CD4-positive, CD25-positive, alpha-beta regulatory T cell (primary cell): ENCODE results near the gene SENP7. TPM values are rescaled to one million over a fixed set of nuclear protein-coding genes. Genes with fewer than 3 reads are reported as not detected.

ENCODE experiments used
- ATAC-seq, 2 donors: fragments of 150-1000 bp; cut with Tn5 transposase; one replicate each; pipeline ENCODE4 v1.10.0; 2021; ENCODE audit warnings: low read depth in 2 of 2, moderate number of reproducible peaks in 2 of 2, moderate library complexity in 1 of 2
- DNase-seq, 3 donors: peaks; one replicate each; pipeline versions ENCODE4 v3.0.0 to v3.0.0-alpha.2; 2012 to 2022; ENCODE audit warnings: mixed read lengths in 1 of 3
- H3K27ac ChIP-seq: one replicate; pipeline ENCODE4 v1.7.0; 2013; ENCODE audit warnings: mild to moderate bottlenecking, low read length; ENCODE audit not compliant: insufficient read depth, poor library complexity, severe bottlenecking
- H3K27me3 ChIP-seq: one replicate; pipeline ENCODE4 v1.7.0; 2013; ENCODE audit warnings: low read length; ENCODE audit not compliant: control insufficient read depth, insufficient read depth
- H3K36me3 ChIP-seq: one replicate; pipeline ENCODE4 v1.7.0; 2013; ENCODE audit warnings: mild to moderate bottlenecking, low read length, moderate library complexity; ENCODE audit not compliant: control insufficient read depth, insufficient read depth
- H3K4me1 ChIP-seq: 2 replicates; pipeline ENCODE4 v1.7.0; 2013; ENCODE audit warnings: mild to moderate bottlenecking, low read length; ENCODE audit not compliant: insufficient read depth, control insufficient read depth, poor library complexity, severe bottlenecking
- H3K4me3 ChIP-seq: one replicate; pipeline ENCODE4 v1.7.0; 2013; ENCODE audit warnings: low read depth, mild to moderate bottlenecking, low read length, moderate library complexity
- H3K9me3 ChIP-seq, 2 experiments: 1 replicate in 1 of 2; 2 replicates in 1 of 2; pipeline ENCODE4 v1.7.0; 2013; ENCODE audit warnings: low read length in 2 of 2, mild to moderate bottlenecking in 1 of 2, moderate library complexity in 1 of 2; ENCODE audit not compliant: control insufficient read depth in 2 of 2
- H3K27ac Mint-ChIP-seq, 3 donors: one replicate each; pipeline ENCODE4 v1.8.0; 2020 to 2022; ENCODE audit warnings: mild to moderate bottlenecking in 3 of 3, mixed read lengths in 3 of 3, moderate library complexity in 2 of 3
- H3K27me3 Mint-ChIP-seq: one replicate; pipeline ENCODE4 v1.8.0; 2022; ENCODE audit warnings: mild to moderate bottlenecking, mixed read lengths
- H3K36me3 Mint-ChIP-seq: one replicate; pipeline ENCODE4 v1.8.0; 2020; ENCODE audit warnings: mixed read lengths
- H3K4me1 Mint-ChIP-seq, 4 donors: one replicate each; pipeline ENCODE4 v1.8.0; 2020 to 2022; ENCODE audit warnings: mixed read lengths in 4 of 4, mild to moderate bottlenecking in 1 of 4
- H3K4me3 Mint-ChIP-seq, 4 donors: one replicate each; pipeline ENCODE4 v1.8.0; 2020 to 2022; ENCODE audit warnings: mild to moderate bottlenecking in 4 of 4, mixed read lengths in 4 of 4, moderate library complexity in 3 of 4
- H3K9me3 Mint-ChIP-seq, 7 donors: one replicate each; pipeline ENCODE4 v1.8.0; 2020 to 2022; ENCODE audit warnings: mixed read lengths in 7 of 7, mild to moderate bottlenecking in 3 of 7, moderate library complexity in 2 of 7
- polyA plus RNA-seq, 4 donors: library from polyadenylated mRNA; unstranded; fragments of 300-500 nt; fragmentation: Illumina TruSeq; gene quantifications; one replicate each; pipeline ENCODE4 v1.2.3, GENCODE V29; 2021
- total RNA-seq: library from RNA; stranded (reverse); gene quantifications from one replicate; pipeline ENCODE4 v1.2.3, GENCODE V29; 2022

Gene SENP7
- total and polyA plus RNA-seq, 5 donors from 2014 or later, result 7.8 to 49.9 (median 9.8) TPM

DNA sequence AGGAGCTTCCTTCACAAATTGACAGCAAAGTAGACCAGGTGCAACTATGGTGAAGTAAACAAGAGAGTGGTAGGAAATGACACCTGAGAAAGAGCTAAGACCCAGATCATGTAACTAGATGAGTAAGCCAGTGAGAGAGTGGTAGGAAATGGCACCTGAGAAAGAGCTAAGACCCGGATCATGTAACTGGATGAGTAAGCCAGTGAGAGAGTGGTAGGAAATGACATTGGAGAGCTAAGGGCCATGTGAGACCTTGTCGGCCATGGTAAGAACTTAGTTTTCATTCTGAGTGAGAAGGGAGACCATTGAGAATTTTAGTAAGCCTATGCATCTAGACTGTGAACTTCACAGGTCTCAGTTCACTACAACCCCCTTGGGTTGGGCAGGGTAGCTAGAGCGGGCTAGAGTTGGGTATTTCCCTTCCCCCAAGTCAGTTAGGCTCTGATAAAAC is 5.4 kb upstream of the SENP7 start:
- Mint-ChIP-seq H3K4me1 (peaks cover 27 to 64% (median 37%) of the 10 kb centered on the region in 4 donors), H3K36me3 (no peaks in the 10 kb centered on the region), H3K27ac (peak overlapping the region; percentile 93 to 99 (median 96)), H3K27me3 (peaks cover under 1% of the 10 kb centered on the region), H3K4me3 (peak overlapping the region; percentile 0 to 79 (median 52)), H3K9me3 (peaks cover 0 to 5% (median 0%) of the 10 kb centered on the region in 7 donors)
- H3K27ac ChIP-seq, result peak overlapping the region; percentile 87
- no peaks in the 10 kb centered on the region for H3K36me3 ChIP-seq
- no peaks in the 10 kb centered on the region for H3K27me3 ChIP-seq
- ATAC-seq (peak; percentile 97 to 98), DNase-seq (peak; percentile 29 to 92 (median 82))
- peak overlapping the region; percentile 57 for H3K4me3 ChIP-seq
- no peaks in the 10 kb centered on the region for H3K9me3 ChIP-seq
- H3K4me1 ChIP-seq, result peaks cover 55% of the 10 kb centered on the region

DNA sequence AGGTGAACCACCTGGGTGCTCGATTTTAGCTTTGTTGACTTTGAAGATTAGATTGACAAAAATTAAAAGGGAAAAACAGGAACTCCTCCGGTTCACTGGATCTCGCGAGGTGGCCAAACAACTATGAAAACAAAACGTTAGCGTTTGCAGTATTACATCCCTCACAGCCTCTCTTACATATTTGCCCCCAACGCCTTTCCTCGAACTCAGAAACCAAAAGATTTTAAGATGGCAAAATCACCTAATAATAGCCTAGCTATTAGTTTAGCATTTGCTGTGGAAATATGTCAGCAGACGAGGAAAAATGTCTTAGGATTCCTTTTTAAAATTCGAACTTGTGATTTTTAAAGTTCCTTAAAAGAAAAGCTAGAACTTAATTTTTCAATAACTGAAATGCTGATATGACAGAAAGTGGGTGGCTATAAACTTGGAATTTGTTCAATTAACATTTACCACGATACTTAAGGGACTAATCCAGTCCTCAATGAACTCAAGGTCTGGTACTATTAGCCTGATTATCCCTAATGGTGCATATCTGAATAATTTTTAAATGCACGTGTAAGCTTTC is 491 bp upstream of the SENP7 start:
- H3K27me3 ChIP-seq, result no peaks in the 10 kb centered on the region
- Mint-ChIP-seq H3K27me3 (peaks cover 11% of the 10 kb centered on the region), H3K36me3 (peaks cover 10% of the 10 kb centered on the region), H3K9me3 (peaks cover 0 to 5% (median 3%) of the 10 kb centered on the region in 7 donors), H3K4me3 (peak overlapping the region; percentile 94 to 100 (median 100)), H3K4me1 (peaks cover 30 to 64% (median 42%) of the 10 kb centered on the region in 4 donors), H3K27ac (peak overlapping the region; percentile 99)
- no peak for ATAC-seq
- peak in 1 of 3 donors; percentile 7 for DNase-seq
- no peaks in the 10 kb centered on the region for H3K9me3 ChIP-seq
- H3K27ac ChIP-seq, result peak overlapping the region; percentile 92
- peaks cover 57% of the 10 kb centered on the region for H3K4me1 ChIP-seq
- peak overlapping the region; percentile 84 for H3K4me3 ChIP-seq
- no peaks in the 10 kb centered on the region for H3K36me3 ChIP-seq

DNA sequence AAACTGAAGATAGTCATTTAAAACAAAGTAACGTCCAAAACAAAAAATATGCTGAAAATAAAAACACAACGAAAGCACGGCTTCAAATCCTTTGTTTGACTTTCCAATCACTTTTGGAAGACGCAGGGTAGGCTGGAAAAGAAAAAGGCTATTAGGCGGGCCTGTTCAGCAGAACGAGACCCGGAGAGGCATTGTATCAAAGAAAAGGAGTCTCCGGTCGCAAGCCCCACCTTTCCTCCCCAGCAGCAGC is 691 bp downstream of the SENP7 start:
- peak overlapping the region; percentile 94 to 100 (median 100) for H3K4me3 Mint-ChIP-seq
- DNase-seq (no peak), ATAC-seq (peak in 1 of 2 donors; percentile 29)
- H3K4me1 Mint-ChIP-seq, result peaks cover 27 to 63% (median 40%) of the 10 kb centered on the region in 4 donors
- peak overlapping the region; percentile 92 for H3K27ac ChIP-seq
- H3K36me3 ChIP-seq, result no peaks in the 10 kb centered on the region
- peaks cover 0 to 5% (median 1%) of the 10 kb centered on the region in 7 donors for H3K9me3 Mint-ChIP-seq
- H3K27me3 Mint-ChIP-seq, result peaks cover 11% of the 10 kb centered on the region
- H3K27ac Mint-ChIP-seq, result peak overlapping the region; percentile 99 to 100 (median 99)
- H3K4me3 ChIP-seq, result peak overlapping the region; percentile 84
- H3K36me3 Mint-ChIP-seq, result peaks cover 18% of the 10 kb centered on the region
- H3K4me1 ChIP-seq, result peaks cover 46% of the 10 kb centered on the region
- H3K9me3 ChIP-seq, result no peaks in the 10 kb centered on the region
- H3K27me3 ChIP-seq, result no peaks in the 10 kb centered on the region

DNA sequence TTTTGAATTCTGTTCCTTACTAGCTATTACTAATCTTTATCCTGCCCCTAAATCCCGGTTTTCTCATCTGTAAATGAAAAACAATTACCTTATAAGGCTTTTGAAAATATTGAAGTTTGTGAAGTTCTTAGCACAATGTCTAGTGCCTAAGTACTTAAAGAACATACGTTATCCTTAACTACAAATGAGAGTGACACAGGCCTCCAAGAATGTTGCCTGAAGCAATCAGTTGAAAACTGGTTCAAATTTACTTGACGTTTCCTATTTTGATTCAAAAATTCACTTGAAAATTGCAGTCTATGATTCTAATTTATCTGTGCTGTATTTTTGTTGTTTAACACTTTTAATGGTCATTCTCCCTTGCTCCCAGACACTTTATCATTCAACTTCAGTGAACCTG is 3.2 kb downstream of the SENP7 start:
- Histone ChIP-seq H3K4me1 (peaks cover 46% of the 10 kb centered on the region), H3K27me3 (no peaks in the 10 kb centered on the region), H3K9me3 (no peaks in the 10 kb centered on the region), H3K4me3 (peak overlapping the region; percentile 9), H3K27ac (no peak overlapping the region), H3K36me3 (peaks cover 3% of the 10 kb centered on the region)
- peaks cover 26% of the 10 kb centered on the region for H3K36me3 Mint-ChIP-seq
- H3K27me3 Mint-ChIP-seq, result peaks cover 11% of the 10 kb centered on the region
- DNase-seq (no peak), ATAC-seq (no peak)
- peak overlapping the region; percentile 30 to 99 (median 89) for H3K4me3 Mint-ChIP-seq
- peaks cover 32 to 81% (median 55%) of the 10 kb centered on the region in 4 donors for H3K4me1 Mint-ChIP-seq
- peaks cover 0 to 5% (median 1%) of the 10 kb centered on the region in 7 donors for H3K9me3 Mint-ChIP-seq
- H3K27ac Mint-ChIP-seq, result peak overlapping the region; percentile 5 to 82 (median 8)

DNA sequence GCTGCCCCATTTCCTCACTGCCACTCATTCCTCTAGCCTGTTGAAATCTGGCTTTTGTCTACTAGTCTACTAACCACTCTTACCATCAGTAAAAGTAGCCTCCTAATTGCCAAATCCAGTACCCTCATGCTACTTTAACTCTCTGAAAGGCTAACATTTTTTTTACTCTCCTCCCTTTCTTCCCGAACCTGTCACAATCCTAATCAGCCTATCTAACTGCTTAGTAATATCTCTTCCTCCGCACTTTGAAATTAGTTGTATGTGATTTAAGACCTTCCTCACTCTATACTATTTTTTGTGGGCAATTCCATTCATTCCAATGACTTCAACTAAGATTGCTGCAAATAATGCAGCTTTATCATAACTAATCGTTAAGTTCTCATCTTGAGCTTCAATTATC is 3.7 kb downstream of the SENP7 start:
- peaks cover 26% of the 10 kb centered on the region for H3K36me3 Mint-ChIP-seq

DNA sequence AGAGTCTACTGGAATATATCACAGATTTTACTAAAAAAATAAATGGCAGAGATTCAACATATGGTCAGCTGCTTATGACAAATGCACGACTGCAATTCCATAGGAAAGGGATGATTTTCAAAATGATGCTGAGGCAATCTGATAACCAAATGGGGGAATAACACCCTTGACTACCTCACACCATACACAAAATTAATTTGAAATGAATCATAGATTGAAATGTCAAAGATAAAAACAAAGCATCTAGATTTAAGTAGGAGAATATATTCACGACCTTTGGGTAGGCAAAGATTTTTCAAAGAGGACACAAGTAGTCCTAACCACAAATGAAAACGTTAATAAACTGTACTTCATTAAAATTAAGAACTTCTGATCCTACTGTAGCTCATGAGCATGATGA is 11.2 kb downstream of the SENP7 start:
- peak overlapping the region in 2 of 4 donors; percentile 14 to 39 for H3K4me3 Mint-ChIP-seq
- no peaks in the 10 kb centered on the region for H3K27me3 ChIP-seq
- peaks cover 38 to 64% (median 55%) of the 10 kb centered on the region in 4 donors for H3K4me1 Mint-ChIP-seq
- ATAC-seq (no peak), DNase-seq (no peak)
- H3K9me3 ChIP-seq, result no peaks in the 10 kb centered on the region
- H3K4me3 ChIP-seq, result no peak overlapping the region
- peaks cover 26% of the 10 kb centered on the region for H3K36me3 ChIP-seq
- peaks cover 7% of the 10 kb centered on the region for H3K4me1 ChIP-seq
- no peaks in the 10 kb centered on the region for H3K27me3 Mint-ChIP-seq
- H3K27ac Mint-ChIP-seq, result peak overlapping the region; percentile 71 to 82 (median 77)
- H3K9me3 Mint-ChIP-seq, result no peaks in the 10 kb centered on the region
- H3K27ac ChIP-seq, result no peak overlapping the region
- H3K36me3 Mint-ChIP-seq, result peaks cover 35% of the 10 kb centered on the region

More for the DNA sequence above, 3.7 kb downstream of the SENP7 start:
- peak overlapping the region; percentile 4 to 72 (median 5) for H3K27ac Mint-ChIP-seq
- H3K27me3 Mint-ChIP-seq, result peaks cover 11% of the 10 kb centered on the region
- peaks cover 32 to 84% (median 57%) of the 10 kb centered on the region in 4 donors for H3K4me1 Mint-ChIP-seq
- Histone ChIP-seq H3K27ac (no peak overlapping the region), H3K9me3 (no peaks in the 10 kb centered on the region), H3K36me3 (peaks cover 3% of the 10 kb centered on the region), H3K4me1 (peaks cover 51% of the 10 kb centered on the region), H3K27me3 (no peaks in the 10 kb centered on the region), H3K4me3 (no peak overlapping the region)
- DNase-seq, result no peak
- peak overlapping the region; percentile 0 to 94 (median 58) for H3K4me3 Mint-ChIP-seq
- H3K9me3 Mint-ChIP-seq, result peaks cover 0 to 5% (median 1%) of the 10 kb centered on the region in 7 donors
- no peak for ATAC-seq

DNA sequence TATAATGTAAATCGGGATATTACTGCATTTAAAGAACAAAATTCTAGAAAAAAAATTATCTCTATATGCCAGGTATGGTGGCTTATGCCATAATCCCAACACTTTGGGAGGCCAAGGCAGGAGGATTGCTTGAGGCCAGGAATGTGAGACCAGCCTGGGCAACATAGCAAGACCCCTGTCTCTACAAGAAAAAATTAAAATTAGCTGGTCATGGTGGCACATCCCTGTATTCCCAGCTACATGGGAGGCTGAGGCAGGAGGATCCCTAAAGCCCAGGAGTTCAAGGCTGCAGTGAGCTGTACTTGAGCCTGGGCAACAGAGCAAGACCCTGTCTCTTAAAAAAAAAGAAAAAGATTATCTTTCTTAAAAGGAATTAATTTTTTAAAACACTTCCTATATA is 12.8 kb downstream of the SENP7 start:
- Histone ChIP-seq H3K4me1 (peaks cover 7% of the 10 kb centered on the region), H3K27me3 (no peaks in the 10 kb centered on the region), H3K27ac (no peak overlapping the region), H3K9me3 (no peaks in the 10 kb centered on the region), H3K4me3 (no peak overlapping the region), H3K36me3 (peaks cover 26% of the 10 kb centered on the region)
- H3K4me1 Mint-ChIP-seq, result peaks cover 41 to 69% (median 56%) of the 10 kb centered on the region in 4 donors
- H3K27ac Mint-ChIP-seq, result peak overlapping the region in 1 of 3 donors; percentile 74
- peaks cover 32% of the 10 kb centered on the region for H3K36me3 Mint-ChIP-seq
- DNase-seq (no peak), ATAC-seq (no peak)
- H3K27me3 Mint-ChIP-seq, result no peaks in the 10 kb centered on the region
- H3K4me3 Mint-ChIP-seq, result no peak overlapping the region
- H3K9me3 Mint-ChIP-seq, result no peaks in the 10 kb centered on the region

DNA sequence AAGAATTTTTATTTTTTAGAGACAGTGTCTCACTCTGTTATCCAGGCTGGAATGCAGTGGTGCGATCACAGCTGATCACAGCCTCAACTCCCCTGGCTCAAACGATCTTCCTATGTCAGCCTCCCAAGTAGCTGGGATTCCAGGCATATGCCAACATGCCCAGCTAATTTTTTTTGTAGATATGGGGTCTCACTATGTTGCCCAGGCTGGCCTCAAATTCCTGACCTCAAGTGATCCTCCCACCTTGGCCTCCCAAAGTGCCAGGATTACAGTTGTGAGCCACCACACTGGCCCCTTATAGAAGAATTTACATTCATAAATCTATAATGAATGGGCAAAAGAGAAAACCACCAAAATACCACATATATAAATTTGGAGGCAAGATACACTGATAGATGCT is 15.2 kb downstream of the SENP7 start:
- no peak for ATAC-seq
- Mint-ChIP-seq H3K9me3 (peaks cover 0 to 4% (median 0%) of the 10 kb centered on the region in 7 donors), H3K36me3 (peaks cover 43% of the 10 kb centered on the region), H3K27ac (peak overlapping the region in 2 of 3 donors; percentile 33 to 51), H3K4me3 (no peak overlapping the region), H3K4me1 (peaks cover 43 to 69% (median 62%) of the 10 kb centered on the region in 4 donors), H3K27me3 (no peaks in the 10 kb centered on the region)
- Histone ChIP-seq H3K36me3 (peaks cover 33% of the 10 kb centered on the region), H3K4me1 (no peaks in the 10 kb centered on the region), H3K27me3 (no peaks in the 10 kb centered on the region), H3K9me3 (no peaks in the 10 kb centered on the region), H3K27ac (no peak overlapping the region), H3K4me3 (no peak overlapping the region)
- DNase-seq, result no peak
